NCI-H748 treated with DMSO at 0.1 percent for 48 hours (cell line): ENCODE results near the gene C1orf226.
"Not testable (repeated sequence)": the region's sequence is repeated elsewhere in the genome, so short reads cannot be mapped to it uniquely, and the experiment has no call there.

Source experiments
- DNase-seq: peaks from one replicate; lab custom pipeline; 2025; lab: John Stamatoyannopoulos, UW

Gene C1orf226

DNA sequence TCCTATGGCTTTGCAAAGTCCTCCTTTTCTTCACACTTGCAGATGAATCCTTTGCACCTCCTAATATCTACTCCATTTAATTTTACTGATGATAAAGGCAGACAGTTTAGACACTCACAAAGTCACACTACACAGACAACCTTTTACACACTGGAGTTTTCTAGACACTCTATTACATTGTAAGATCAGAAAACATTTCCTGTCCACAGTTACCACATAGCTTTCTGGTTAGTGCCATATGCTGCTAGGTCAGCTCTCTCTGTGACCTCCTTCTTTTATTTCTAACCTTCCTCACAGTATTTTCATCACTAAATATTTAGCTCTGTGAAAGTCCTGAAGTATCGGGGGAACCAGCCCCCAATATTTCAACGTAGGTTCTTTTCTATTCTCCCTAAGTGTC is 25.3 kb downstream of the C1orf226 start:
- DNase-seq, result no peak

DNA sequence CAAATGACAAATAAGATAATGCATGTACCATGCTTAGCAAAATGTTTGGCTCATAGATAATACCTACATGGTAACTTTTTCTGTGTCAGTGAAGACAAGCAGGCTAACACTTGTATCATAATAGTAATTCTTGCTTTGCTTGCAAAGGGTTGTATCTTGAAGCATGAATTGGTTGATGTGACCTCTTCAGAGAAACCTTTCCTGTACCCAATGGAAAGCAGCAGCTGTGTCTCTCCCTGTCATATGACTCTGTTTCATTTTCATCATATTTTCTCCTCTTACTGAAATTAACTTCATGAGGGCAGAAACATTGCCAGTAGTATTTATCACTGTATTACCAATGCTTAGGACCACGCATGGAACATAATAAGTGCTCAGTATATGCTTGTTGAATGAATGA is 26.0 kb downstream of the C1orf226 start:
- DNase-seq, result no peak

DNA sequence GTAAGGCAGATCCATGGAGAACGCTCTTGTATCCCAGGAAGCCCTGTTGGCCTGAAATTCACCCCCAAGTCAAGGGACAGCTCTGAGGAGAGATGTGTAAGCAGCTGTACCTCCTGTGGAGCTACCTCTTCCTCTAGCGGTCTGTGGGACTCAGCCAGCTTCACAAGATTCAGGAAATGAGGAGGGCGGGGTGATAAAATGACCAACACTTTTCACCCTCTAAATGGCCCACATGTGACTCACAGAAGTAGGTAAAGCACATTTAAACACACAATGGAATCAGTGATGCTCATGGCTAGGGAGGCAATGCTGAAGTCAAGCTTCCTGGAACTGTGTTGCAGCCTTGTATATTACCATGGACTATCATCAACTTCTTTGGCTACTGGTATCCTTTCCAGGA is 30.5 kb downstream of the C1orf226 start, which contains the start of gene SH2D1B:
TSS of gene SH2D1B (minus strand) at position 135 of the 400 bp plus-strand sequence. CDS start at position 15, 120 bp downstream.
- no peak for DNase-seq

DNA sequence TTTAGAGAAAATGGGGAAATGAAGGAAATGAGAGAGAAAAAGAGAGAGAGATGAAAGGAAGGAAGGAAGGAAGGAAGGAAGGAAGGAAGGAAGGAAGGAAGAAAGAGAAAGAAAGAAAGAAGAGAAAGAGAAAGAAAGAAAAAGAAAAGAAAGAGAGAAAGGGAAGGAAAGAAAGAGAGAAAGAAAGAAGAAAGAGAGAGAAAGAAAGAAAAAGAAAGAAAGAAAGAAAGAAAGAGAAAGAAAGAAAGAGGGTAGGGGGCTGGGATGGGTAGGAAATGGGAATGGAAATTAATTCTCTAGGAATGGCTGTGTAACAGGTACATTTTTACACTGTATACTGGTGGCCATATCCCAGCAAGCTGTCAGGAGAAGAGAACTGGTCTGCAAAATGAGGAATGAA is 34.7 kb downstream of the C1orf226 start:
- DNase-seq, result no peak

DNA sequence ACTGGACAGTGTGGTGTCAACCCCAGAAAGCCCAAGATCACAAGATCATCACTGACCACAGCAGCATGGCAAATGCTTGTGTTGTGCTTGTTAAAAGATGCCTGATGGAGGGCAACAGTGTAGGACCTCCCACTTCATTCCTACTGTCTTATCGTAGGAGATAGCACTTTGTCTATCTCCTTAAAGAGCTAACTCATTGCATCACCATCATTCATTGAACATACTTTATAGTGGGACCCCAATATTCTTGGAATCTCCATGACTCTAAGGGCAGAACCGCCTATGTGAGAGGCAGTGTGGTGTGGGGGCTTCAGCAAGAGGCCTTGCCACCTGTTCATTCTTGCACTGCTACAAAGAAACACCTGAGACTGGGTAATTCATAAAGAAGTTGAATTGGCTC is 35.4 kb downstream of the C1orf226 start:
- DNase-seq, result no peak

DNA sequence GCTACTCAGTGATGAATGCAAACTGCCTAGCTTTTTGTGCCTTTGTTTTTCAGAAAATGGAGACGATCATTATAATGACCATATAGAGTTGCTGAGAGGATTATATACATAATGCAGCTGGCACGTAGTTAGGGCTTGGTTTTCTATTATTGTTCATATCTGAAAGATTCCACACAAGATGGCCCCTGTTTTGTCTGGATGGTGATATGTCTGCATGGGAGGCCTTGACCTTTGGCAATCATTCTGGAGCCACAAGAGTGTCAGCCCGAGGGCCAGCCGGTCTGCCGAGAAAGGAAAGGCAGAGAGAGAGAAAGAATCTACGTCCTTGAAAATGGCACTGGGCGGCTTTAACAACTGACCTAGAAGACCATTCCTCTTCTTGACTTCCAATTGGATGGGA is 36.1 kb downstream of the C1orf226 start:
- DNase-seq, result no peak

DNA sequence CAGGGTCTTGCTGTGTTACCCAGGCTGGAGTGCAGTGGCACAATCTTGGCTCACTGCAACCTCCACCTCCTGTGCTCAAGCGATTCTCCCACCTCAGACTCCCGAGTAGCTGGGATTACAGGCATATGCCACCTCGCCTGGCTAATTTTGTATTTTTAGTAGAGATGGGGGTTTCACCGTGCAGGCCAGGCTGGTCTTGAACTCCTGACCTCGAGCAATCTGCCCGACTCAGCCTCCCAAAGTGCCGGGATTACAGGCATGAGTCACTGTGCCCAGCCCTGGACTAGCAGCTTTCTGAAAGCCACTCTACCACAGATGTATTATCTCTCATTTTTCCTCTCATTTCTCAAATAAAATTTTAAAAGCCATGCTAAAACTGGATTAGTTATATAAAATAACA is 37.1 kb downstream of the C1orf226 start:
- DNase-seq, result not testable (repeated sequence)

DNA sequence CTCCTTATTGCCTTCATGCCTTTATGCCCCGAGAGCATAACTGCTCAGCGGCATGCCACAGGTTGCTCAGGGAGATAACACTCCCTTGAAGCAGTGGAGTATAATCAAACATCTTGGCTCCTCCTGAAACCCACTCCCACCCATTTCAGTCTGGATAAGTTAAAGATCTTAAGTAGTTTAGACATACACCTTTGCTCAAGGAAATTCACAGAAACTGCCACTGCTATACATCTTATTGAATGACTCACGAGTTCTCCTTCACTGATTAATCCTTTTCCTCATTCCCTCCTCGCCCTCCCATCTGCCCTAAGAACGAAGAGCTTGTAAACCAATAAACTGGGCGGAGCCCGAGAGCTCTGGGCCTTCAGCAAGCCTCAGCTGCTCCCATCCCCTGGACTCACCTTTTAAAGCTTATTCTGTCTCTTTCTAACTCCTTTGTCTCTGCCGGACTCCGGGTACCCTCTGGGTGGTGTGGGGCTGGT is 38.0 kb downstream of the C1orf226 start:
- not testable (repeated sequence) for DNase-seq

DNA sequence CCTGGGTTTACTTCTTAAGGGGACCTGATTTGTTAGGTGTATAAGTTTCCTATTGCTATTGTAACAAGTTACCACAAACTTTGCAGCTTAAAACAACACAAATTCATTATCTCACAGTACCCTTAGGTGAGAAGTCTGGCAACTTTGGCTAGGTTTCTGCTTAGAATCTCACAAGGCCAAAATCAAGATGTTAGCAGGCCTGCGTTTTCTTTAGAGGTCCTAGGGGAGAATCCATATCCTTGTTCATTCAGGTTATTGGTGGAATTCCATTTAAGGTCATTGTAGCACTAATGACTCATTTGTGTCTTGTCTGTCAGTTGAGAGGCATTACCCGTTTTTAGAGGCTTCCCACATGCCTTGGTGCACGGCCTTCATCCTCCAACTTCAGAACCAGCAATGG is 38.6 kb downstream of the C1orf226 start:
- DNase-seq, result no peak

DNA sequence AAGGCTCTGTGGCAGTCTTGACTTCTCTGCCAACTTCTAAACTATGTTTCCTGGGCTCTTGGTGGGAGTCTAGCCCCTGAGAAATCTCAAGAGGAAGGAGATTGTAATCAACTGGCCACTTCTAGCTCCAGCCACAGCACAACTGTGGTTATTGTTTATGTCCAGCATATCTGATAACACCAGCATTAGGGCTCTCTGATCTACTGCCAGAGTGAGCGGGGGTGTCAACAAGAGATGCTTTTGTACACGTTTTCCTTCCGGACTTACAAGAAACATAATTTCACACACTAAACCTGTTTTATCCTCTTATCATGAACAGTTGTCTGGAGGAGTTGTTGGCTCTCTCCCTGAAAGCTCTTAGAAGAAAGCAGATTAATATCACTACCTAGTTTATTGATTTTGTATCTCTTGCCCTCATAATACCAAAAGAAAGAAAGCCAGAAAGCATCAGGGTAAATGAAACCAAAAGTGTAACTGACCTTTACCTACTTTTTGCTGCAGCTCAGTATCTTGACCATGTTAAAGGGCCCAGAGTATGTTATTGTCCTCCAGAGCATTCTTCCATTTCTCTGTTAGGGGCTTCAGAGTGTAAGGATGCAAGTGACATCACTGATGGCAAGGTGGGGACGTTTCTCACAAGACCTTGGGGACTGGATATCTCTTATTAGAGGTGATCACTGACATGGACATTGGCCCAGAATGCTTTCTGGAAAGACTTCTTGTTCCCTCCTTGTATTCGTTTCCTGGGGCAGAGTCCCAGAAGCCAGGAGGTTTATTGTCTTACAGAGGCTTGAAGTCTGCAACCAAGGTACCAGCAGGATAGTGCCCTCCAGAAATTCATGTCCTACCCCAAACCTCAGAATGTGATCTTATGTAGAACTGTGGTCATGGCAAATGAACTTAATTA is 40.0 kb downstream of the C1orf226 start:
- no peak for DNase-seq

DNA sequence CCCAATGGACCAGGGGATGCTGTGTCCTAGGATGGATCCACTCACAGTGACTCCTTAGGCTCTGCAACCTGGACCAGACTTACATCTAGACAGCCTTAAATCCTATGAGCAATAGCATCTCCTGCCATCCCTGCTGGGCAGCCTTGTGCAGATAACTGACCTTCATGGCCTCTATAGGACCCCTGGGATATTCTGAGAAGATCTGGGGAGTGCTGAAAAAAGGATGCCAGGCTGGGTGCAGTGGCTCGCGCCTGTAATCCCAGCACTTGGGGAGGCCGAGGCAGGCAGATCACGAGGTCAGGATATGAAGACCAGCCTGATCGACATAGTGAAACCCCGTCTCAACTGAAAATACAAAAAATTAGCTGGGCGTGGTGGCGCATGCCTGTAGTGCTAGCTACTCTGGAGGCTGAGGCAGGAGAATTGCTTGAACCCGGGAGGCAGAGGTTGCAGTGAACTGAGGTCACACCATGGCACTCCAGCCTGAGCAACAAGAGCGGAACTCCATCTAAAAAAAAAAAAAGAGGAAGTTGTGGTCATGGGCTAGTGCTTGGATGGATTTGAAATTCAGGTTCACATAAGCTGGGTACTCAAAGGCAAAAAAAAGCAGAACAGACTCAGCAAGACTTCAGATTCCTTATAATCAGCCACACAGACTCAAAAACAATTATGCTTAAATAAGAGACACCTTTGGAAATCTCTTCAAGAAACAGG is 41.3 kb downstream of the C1orf226 start:
- DNase-seq, result no peak

DNA sequence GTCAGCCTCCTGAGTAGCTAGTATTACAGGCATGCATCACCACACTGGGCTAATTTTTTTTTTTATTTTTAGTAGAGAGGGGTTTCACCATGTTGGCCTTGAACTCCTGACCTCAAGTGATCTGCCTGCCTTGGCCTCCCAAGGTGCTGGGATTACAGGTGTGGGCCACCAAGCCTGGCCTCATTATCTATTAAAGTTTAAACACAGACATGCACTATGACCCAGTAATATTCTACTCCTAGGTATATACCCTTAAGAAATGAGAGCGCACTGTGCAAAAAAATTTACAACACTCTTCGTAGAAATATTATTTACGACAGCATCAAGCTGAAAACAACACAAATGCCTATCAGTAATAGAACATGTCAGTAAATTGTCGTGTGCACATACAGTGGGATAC is 49.1 kb downstream of the C1orf226 start:
- no peak for DNase-seq

DNA sequence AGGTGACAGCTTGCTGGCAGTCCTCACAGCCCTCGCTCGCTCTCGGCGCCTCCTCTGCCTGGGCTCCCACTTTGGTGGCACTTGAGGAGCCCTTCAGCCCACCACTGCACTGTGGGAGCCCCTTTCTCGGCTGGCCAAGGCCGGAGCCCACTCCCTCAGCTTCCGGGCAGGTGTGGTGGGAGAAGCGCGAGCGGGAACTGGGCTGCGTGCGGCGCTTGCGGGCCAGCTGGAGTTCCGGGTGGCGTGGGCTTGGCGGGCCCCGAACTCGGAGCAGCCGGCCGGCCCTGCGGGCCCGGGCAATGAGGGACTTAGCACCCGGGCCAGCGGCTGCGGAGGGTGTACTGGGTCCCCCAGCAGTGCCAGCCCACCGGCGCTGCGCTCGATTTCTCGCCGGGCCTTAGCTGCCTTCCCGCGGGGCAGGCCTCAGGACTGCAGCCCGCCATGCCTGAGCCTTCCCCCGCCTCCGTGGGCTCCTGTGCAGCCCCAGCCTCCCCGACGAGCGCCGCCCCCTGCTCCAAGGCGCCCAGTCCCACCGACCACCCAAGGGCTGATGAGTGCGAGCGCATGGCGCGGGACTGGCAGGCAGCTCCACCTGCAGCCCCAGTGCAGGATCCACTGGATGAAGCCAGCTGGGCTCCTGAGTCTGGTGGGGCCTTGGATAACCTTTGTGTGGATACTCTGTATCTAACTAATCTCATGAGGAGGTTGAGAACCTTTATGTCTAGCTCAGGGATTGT is 51.6 kb downstream of the C1orf226 start:
- not testable (repeated sequence) for DNase-seq
